Tibial nerve (tissue), 4 donors: ENCODE results near the gene DHX15. TPM values are rescaled to one million over a fixed set of nuclear protein-coding genes. Genes with fewer than 3 reads are reported as not detected.
"Not testable (repeated sequence)": the region's sequence is repeated elsewhere in the genome, so short reads cannot be mapped to it uniquely, and the experiment has no call there.

Experiments
- DNase-seq, 2 donors: peaks; one replicate each; pipeline ENCODE4 v3.0.0-alpha.2; 2019; ENCODE audit warnings: low spot score in 2 of 2
- H3K27ac ChIP-seq, 4 donors: fragments of 200-600 bp; sonication (generic) in 3 of 4; one replicate each; pipeline ENCODE4 v1.5.1; 2017 to 2019; ENCODE audit warnings: mild to moderate bottlenecking in 1 of 4
- H3K27me3 ChIP-seq, 2 donors: fragments of 200-600 bp; sonication (generic) in 1 of 2; one replicate each; pipeline versions ENCODE4 v1.5.1 to v1.6.0; 2017 to 2019
- H3K36me3 ChIP-seq, 3 donors: fragments of 200-600 bp; sonication (generic); one replicate each; pipeline ENCODE4 v1.5.1; 2018 to 2019
- H3K4me1 ChIP-seq, 4 donors: fragments of 200-600 bp; sonication (generic) in 3 of 4; one replicate each; pipeline ENCODE4 v1.5.1; 2017 to 2019
- H3K4me3 ChIP-seq, 4 donors: fragments of 200-600 bp; sonication (generic) in 3 of 4; one replicate each; pipeline ENCODE4 v1.5.1; 2017 to 2019; ENCODE audit warnings: mild to moderate bottlenecking in 1 of 4, moderate library complexity in 1 of 4
- H3K9me3 ChIP-seq, 4 donors: fragments of 200-600 bp; sonication (generic) in 3 of 4; one replicate each; pipeline ENCODE4 v1.5.1; 2017 to 2019
- EP300 ChIP-seq, 2 donors: sonication (generic); formaldehyde crosslinking; IDR thresholded peaks; one replicate each; pipeline ENCODE4 v1.6.1; 2017; ENCODE audit warnings: antibody characterized with exemption in 2 of 2, mild to moderate bottlenecking in 1 of 2
- POLR2A ChIP-seq, 2 donors: fragments of 450-650 bp; IDR thresholded peaks; one replicate each; pipeline ENCODE4 v1.6.1; 2017; ENCODE audit warnings: antibody characterized with exemption in 2 of 2, mild to moderate bottlenecking in 2 of 2, moderate library complexity in 2 of 2
- WGBS, 2 donors: methylation state at CpG; one replicate each; pipeline ENCODE4 v1.1.5; 2018; 5-methylcytosine and 5-hydroxymethylcytosine counted together
- total RNA-seq, 4 donors: library from RNA; depleted of rRNA; stranded (reverse); fragments of >200 nt; gene quantifications; one replicate each; pipeline ENCODE4 v1.1.0, GENCODE V29; 2016
- TF ChIP-seq, protein P1 (sequence below), 5 experiments: fragments of 200-600 bp in 3 of 5; fragments of 450-650 bp in 2 of 5; sonication (generic) in 3 of 5; IDR thresholded peaks; one replicate each; pipeline ENCODE4 v1.5.1; 2016 to 2019; ENCODE audit warnings: antibody characterized with exemption in 5 of 5, mild to moderate bottlenecking in 3 of 5, moderate library complexity in 2 of 5

Gene DHX15
- total RNA-seq, 4 donors from 2014 or later = 127 to 167 (median 134) TPM

GRCh38 chr4:24507439-24507838, 76.9 kb downstream of the DHX15 start:
- H3K27ac ChIP-seq = no peak overlapping the region
- no peaks in the 10 kb centered on the region for H3K36me3 ChIP-seq
- no peak for DNase-seq
- H3K4me3 ChIP-seq = no peak overlapping the region
- no peaks in the 10 kb centered on the region for H3K27me3 ChIP-seq
- no peaks in the 10 kb centered on the region for H3K9me3 ChIP-seq
- WGBS, 2 donors = 88% methylated on average over 7 of the region's 7 CpGs
- no peaks in the 10 kb centered on the region for H3K4me1 ChIP-seq
- TF ChIP-seq EP300 (IDR thresholded peaks at IDR 0.05) (no peak), POLR2A (IDR thresholded peaks at IDR 0.05) (no peak)
- TF ChIP-seq, protein P1, sequence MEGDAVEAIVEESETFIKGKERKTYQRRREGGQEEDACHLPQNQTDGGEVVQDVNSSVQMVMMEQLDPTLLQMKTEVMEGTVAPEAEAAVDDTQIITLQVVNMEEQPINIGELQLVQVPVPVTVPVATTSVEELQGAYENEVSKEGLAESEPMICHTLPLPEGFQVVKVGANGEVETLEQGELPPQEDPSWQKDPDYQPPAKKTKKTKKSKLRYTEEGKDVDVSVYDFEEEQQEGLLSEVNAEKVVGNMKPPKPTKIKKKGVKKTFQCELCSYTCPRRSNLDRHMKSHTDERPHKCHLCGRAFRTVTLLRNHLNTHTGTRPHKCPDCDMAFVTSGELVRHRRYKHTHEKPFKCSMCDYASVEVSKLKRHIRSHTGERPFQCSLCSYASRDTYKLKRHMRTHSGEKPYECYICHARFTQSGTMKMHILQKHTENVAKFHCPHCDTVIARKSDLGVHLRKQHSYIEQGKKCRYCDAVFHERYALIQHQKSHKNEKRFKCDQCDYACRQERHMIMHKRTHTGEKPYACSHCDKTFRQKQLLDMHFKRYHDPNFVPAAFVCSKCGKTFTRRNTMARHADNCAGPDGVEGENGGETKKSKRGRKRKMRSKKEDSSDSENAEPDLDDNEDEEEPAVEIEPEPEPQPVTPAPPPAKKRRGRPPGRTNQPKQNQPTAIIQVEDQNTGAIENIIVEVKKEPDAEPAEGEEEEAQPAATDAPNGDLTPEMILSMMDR (IDR thresholded peaks at IDR 0.05) = no peak

GRCh38 chr4:24503090-24503489, 81.3 kb downstream of the DHX15 start:
- not testable (repeated sequence) for H3K4me3 ChIP-seq, H3K27ac ChIP-seq, H3K9me3 ChIP-seq, H3K27me3 ChIP-seq, H3K4me1 ChIP-seq, DNase-seq, H3K36me3 ChIP-seq
- WGBS, 2 donors = 85 to 94% methylated on average over 9 to 10 of the region's 10 CpGs

- Histone ChIP-seq H3K4me1 (no peaks in the 10 kb centered on the region), H3K4me3 (no peak overlapping the region), H3K9me3 (peaks cover 0 to 5% (median 0%) of the 10 kb centered on the region in 4 donors), H3K27ac (no peak overlapping the region), H3K36me3 (no peaks in the 10 kb centered on the region), H3K27me3 (no peaks in the 10 kb centered on the region)
- TF ChIP-seq, protein P1 (IDR thresholded peaks at IDR 0.05) = no peak
- TF ChIP-seq EP300 (IDR thresholded peaks at IDR 0.05) = no peak
- no peak for TF ChIP-seq POLR2A (IDR thresholded peaks at IDR 0.05)
- 71 to 74% methylated on average over 7 of the region's 7 CpGs for WGBS, 2 donors
- no peak for DNase-seq
Observed at GRCh38 chr4:24497221-24497620, 87.1 kb downstream of the DHX15 start.

GRCh38 chr4:24496597-24496996, 87.8 kb downstream of the DHX15 start:
- H3K4me1 ChIP-seq = no peaks in the 10 kb centered on the region
- no peaks in the 10 kb centered on the region for H3K36me3 ChIP-seq
- no peak for DNase-seq
- no peak overlapping the region for H3K4me3 ChIP-seq
- H3K9me3 ChIP-seq = peaks cover 0 to 5% (median 0%) of the 10 kb centered on the region in 4 donors
- WGBS, 2 donors = 84 to 89% methylated on average over 6 of the region's 6 CpGs
- no peaks in the 10 kb centered on the region for H3K27me3 ChIP-seq
- no peak overlapping the region for H3K27ac ChIP-seq
- TF ChIP-seq EP300 (IDR thresholded peaks at IDR 0.05) = no peak
- TF ChIP-seq, protein P1 (IDR thresholded peaks at IDR 0.05) = no peak
- no peak for TF ChIP-seq POLR2A (IDR thresholded peaks at IDR 0.05)

- Histone ChIP-seq H3K27me3 (no peaks in the 10 kb centered on the region), H3K27ac (no peak overlapping the region), H3K4me1 (no peaks in the 10 kb centered on the region), H3K4me3 (no peak overlapping the region), H3K9me3 (peaks cover 0 to 5% (median 0%) of the 10 kb centered on the region in 4 donors), H3K36me3 (no peaks in the 10 kb centered on the region)
- no peak for TF ChIP-seq POLR2A (IDR thresholded peaks at IDR 0.05)
- TF ChIP-seq EP300 (IDR thresholded peaks at IDR 0.05) = no peak
- TF ChIP-seq, protein P1 (IDR thresholded peaks at IDR 0.05) = no peak
- DNase-seq = no peak
- WGBS, 2 donors = 94 to 97% methylated on average over 1 of the region's 1 CpG
Observed at GRCh38 chr4:24495388-24495787, 89.0 kb downstream of the DHX15 start.

- Histone ChIP-seq H3K9me3 (peaks cover 0 to 5% (median 0%) of the 10 kb centered on the region in 4 donors), H3K4me3 (no peak overlapping the region), H3K4me1 (no peaks in the 10 kb centered on the region), H3K36me3 (no peaks in the 10 kb centered on the region), H3K27me3 (no peaks in the 10 kb centered on the region), H3K27ac (no peak overlapping the region)
- TF ChIP-seq, protein P1 (IDR thresholded peaks at IDR 0.05) = no peak
- TF ChIP-seq POLR2A (IDR thresholded peaks at IDR 0.05) (no peak), EP300 (IDR thresholded peaks at IDR 0.05) (peak in 1 of 2 donors; percentile 52)
- WGBS, 2 donors = 51 to 54% methylated on average over 2 of the region's 2 CpGs
- peak in 1 of 2 donors; percentile 44 for DNase-seq
Observed at GRCh38 chr4:24489870-24490269, 94.5 kb downstream of the DHX15 start.
